Natural killer cell (primary cell): Measurements from ENCODE around the gene ZDHHC21. TPM values are rescaled to one million over a fixed set of nuclear protein-coding genes. Genes with fewer than 3 reads are reported as not detected.

ENCODE experiments used
- ATAC-seq, 3 donors: fragments of 150-1000 bp in 2 of 3; fragments of 200-7000 bp in 1 of 3; cut with Tn5 transposase; 1 replicate in 1 of 3; 2 replicates in 2 of 3; pipeline ENCODE4 v1.10.0; 2021; ENCODE audit warnings: mild to moderate bottlenecking in 2 of 3, moderate library complexity in 2 of 3
- DNase-seq, 2 donors: peaks; one replicate each; pipeline versions ENCODE4 v3.0.0 to v3.0.0-alpha.2; 2013 to 2021; ENCODE audit warnings: mixed read lengths in 1 of 2
- H3K27ac ChIP-seq: one replicate; pipeline ENCODE4 v1.5.1; 2013; ENCODE audit warnings: mild to moderate bottlenecking, low read length
- H3K27me3 ChIP-seq: one replicate; pipeline ENCODE4 v1.6.1; 2013; ENCODE audit warnings: low read length; ENCODE audit not compliant: control insufficient read depth, insufficient read depth
- H3K36me3 ChIP-seq: one replicate; pipeline ENCODE4 v1.6.1; 2013; ENCODE audit warnings: low read length; ENCODE audit not compliant: control insufficient read depth, insufficient read depth
- H3K4me1 ChIP-seq: one replicate; pipeline ENCODE4 v1.6.1; 2013; ENCODE audit warnings: low read length; ENCODE audit not compliant: control insufficient read depth, insufficient read depth
- H3K4me3 ChIP-seq: one replicate; pipeline ENCODE4 v1.5.1; 2013; ENCODE audit warnings: low read length
- H3K9me3 ChIP-seq: one replicate; pipeline ENCODE4 v1.6.1; 2013; ENCODE audit warnings: low read length; ENCODE audit not compliant: control insufficient read depth, insufficient read depth
- H3K27ac Mint-ChIP-seq, 2 donors: one replicate each; pipeline ENCODE4 v1.8.0; 2022; ENCODE audit warnings: mild to moderate bottlenecking in 2 of 2, mixed read lengths in 2 of 2, moderate library complexity in 1 of 2
- H3K27me3 Mint-ChIP-seq, 2 donors: one replicate each; pipeline ENCODE4 v1.8.0; 2022; ENCODE audit warnings: low read depth in 2 of 2, mixed read lengths in 2 of 2
- H3K36me3 Mint-ChIP-seq: one replicate; pipeline ENCODE4 v1.8.0; 2022; ENCODE audit warnings: mixed read lengths
- H3K4me1 Mint-ChIP-seq, 2 donors: one replicate each; pipeline ENCODE4 v1.8.0; 2022; ENCODE audit warnings: mixed read lengths in 2 of 2
- H3K4me3 Mint-ChIP-seq: one replicate; pipeline ENCODE4 v1.8.0; 2022; ENCODE audit warnings: mild to moderate bottlenecking, moderate library complexity, mixed read lengths
- H3K9me3 Mint-ChIP-seq, 2 donors: one replicate each; pipeline ENCODE4 v1.8.0; 2022; ENCODE audit warnings: mixed read lengths in 2 of 2
- CTCF ChIP-seq: fragments of 200-600 bp; IDR thresholded peaks from one replicate; pipeline ENCODE4 v1.8.0; 2022; ENCODE audit warnings: antibody characterized with exemption
- WGBS: methylation state at CpG from one replicate; pipeline ENCODE4 v1.1.7; 2013; ENCODE audit warnings: missing lambda C conversion rate; ENCODE audit not compliant: insufficient coverage; 5-methylcytosine and 5-hydroxymethylcytosine counted together
- intact Hi-C: fragments of 100-400 bp; cut with micrococcal nuclease; formaldehyde crosslinking; loops from one replicate; pipeline ENCODE4 v1.14.2; 2022
- total RNA-seq, 4 donors: library from RNA; stranded (reverse); fragments of 120-200 nt in 1 of 4; gene quantifications; one replicate each; pipeline versions ENCODE4 v1.2.3 to v1.2.4, GENCODE V29; 2013 to 2022

ZDHHC21 gene
- total RNA-seq, 3 donors from 2014 or later (not counting 1 experiment from before 2014, with no cell fraction given) = 9.2 to 17.8 (median 12.9) TPM

- no peak for TF ChIP-seq CTCF
- DNase-seq (no peak), ATAC-seq (no peak)
- Mint-ChIP-seq H3K4me1 (peaks cover 0 to 8% of the 10 kb centered on the region in 2 donors), H3K27me3 (no peaks in the 10 kb centered on the region), H3K9me3 (peaks cover 5 to 7% of the 10 kb centered on the region in 2 donors), H3K27ac (peak overlapping the region in 1 of 2 donors; percentile 27), H3K36me3 (peaks cover 29% of the 10 kb centered on the region), H3K4me3 (no peak overlapping the region)
- no peak overlapping the region for H3K27ac ChIP-seq
- H3K4me1 ChIP-seq = no peaks in the 10 kb centered on the region
- WGBS = 97% methylated on average over 7 of the region's 7 CpGs
- no peak overlapping the region for H3K4me3 ChIP-seq
- no peaks in the 10 kb centered on the region for H3K27me3 ChIP-seq
- peaks cover 6% of the 10 kb centered on the region for H3K9me3 ChIP-seq
- H3K36me3 ChIP-seq = peaks cover 2% of the 10 kb centered on the region
- intact Hi-C loops = no loop called here
Measured at GRCh38 chr9:14597171-14597799, 95.9 kb downstream of the ZDHHC21 start.

- DNase-seq (no peak), ATAC-seq (no peak)
- H3K4me1 ChIP-seq = no peaks in the 10 kb centered on the region
- no peak overlapping the region for H3K4me3 ChIP-seq
- intact Hi-C loops = no loop called here
- H3K9me3 Mint-ChIP-seq = peaks cover 3 to 5% of the 10 kb centered on the region in 2 donors
- peaks cover 27% of the 10 kb centered on the region for H3K36me3 Mint-ChIP-seq
- peaks cover 6% of the 10 kb centered on the region for H3K9me3 ChIP-seq
- no peak overlapping the region for H3K27ac ChIP-seq
- 94% methylated on average over 3 of the region's 3 CpGs for WGBS
- no peak overlapping the region for H3K27ac Mint-ChIP-seq
- TF ChIP-seq CTCF = no peak
- no peaks in the 10 kb centered on the region for H3K27me3 Mint-ChIP-seq
- H3K4me3 Mint-ChIP-seq = no peak overlapping the region
- no peaks in the 10 kb centered on the region for H3K27me3 ChIP-seq
- H3K4me1 Mint-ChIP-seq = peaks cover 7 to 15% of the 10 kb centered on the region in 2 donors
- peaks cover 2% of the 10 kb centered on the region for H3K36me3 ChIP-seq
Measured at GRCh38 chr9:14593406-14593805, 99.8 kb downstream of the ZDHHC21 start.

- Mint-ChIP-seq H3K4me1 (peaks cover 15 to 17% of the 10 kb centered on the region in 2 donors), H3K9me3 (peaks cover 2 to 3% of the 10 kb centered on the region in 2 donors), H3K4me3 (no peak overlapping the region), H3K36me3 (peaks cover 24% of the 10 kb centered on the region), H3K27me3 (no peaks in the 10 kb centered on the region), H3K27ac (no peak overlapping the region)
- peaks cover 2% of the 10 kb centered on the region for H3K36me3 ChIP-seq
- ATAC-seq (no peak), DNase-seq (no peak)
- TF ChIP-seq CTCF = no peak
- no peaks in the 10 kb centered on the region for H3K4me1 ChIP-seq
- 100% methylated on average over 1 of the region's 3 CpGs for WGBS
- intact Hi-C loops = no loop called here
- H3K27me3 ChIP-seq = no peaks in the 10 kb centered on the region
- no peak overlapping the region for H3K4me3 ChIP-seq
- peaks cover 6% of the 10 kb centered on the region for H3K9me3 ChIP-seq
- no peak overlapping the region for H3K27ac ChIP-seq
Measured at GRCh38 chr9:14591411-14591810, 101.8 kb downstream of the ZDHHC21 start.
